Ascending aorta (tissue), 2 donors: ENCODE measurements around the gene HECTD4. TPM values are rescaled to one million over a fixed set of nuclear protein-coding genes. Genes with fewer than 3 reads are reported as not detected.

Experiments
- DNase-seq, 2 donors: peaks; one replicate each; pipeline ENCODE4 v3.0.0-alpha.2; 2019; ENCODE audit warnings: low spot score in 2 of 2
- H3K27ac ChIP-seq, 2 donors: fragments of 200-600 bp; sonication (generic); one replicate each; pipeline ENCODE4 v1.5.1; 2016 to 2017; ENCODE audit warnings: mild to moderate bottlenecking in 1 of 2
- H3K27me3 ChIP-seq: fragments of 200-600 bp; sonication (generic); one replicate; pipeline ENCODE4 v1.5.1; 2017
- H3K36me3 ChIP-seq, 2 donors: fragments of 200-600 bp; sonication (generic); one replicate each; pipeline ENCODE4 v1.5.1; 2016
- H3K4me1 ChIP-seq, 2 donors: fragments of 200-600 bp; sonication (generic); one replicate each; pipeline ENCODE4 v1.5.1; 2016 to 2017; ENCODE audit warnings: mild to moderate bottlenecking in 1 of 2
- H3K4me3 ChIP-seq, 2 donors: fragments of 200-600 bp; sonication (generic); one replicate each; pipeline ENCODE4 v1.5.1; 2016 to 2017; ENCODE audit warnings: mild to moderate bottlenecking in 1 of 2
- H3K9me3 ChIP-seq, 2 donors: fragments of 200-600 bp; sonication (generic); one replicate each; pipeline ENCODE4 v1.5.1; 2016
- intact Hi-C: fragments of 100-400 bp; cut with DNase I; formaldehyde crosslinking; loops from one replicate; pipeline ENCODE4 v1.15.1; 2023
- total RNA-seq: library from RNA; depleted of rRNA; stranded (reverse); fragments of >200 nt; gene quantifications from one replicate; pipeline ENCODE4 v1.1.0, GENCODE V29; 2016
- TF ChIP-seq, protein P1 (sequence below), 3 experiments: fragments of 200-600 bp in 2 of 3; fragments of 450-650 bp in 1 of 3; sonication (generic) in 2 of 3; IDR thresholded peaks; one replicate each; pipeline ENCODE4 v1.5.1; 2016 to 2019; ENCODE audit warnings: antibody characterized with exemption in 3 of 3, mild to moderate bottlenecking in 1 of 3, moderate library complexity in 1 of 3

The HECTD4 gene
- total RNA-seq, 1 donor from 2014 or later: 23.7 TPM

DNA sequence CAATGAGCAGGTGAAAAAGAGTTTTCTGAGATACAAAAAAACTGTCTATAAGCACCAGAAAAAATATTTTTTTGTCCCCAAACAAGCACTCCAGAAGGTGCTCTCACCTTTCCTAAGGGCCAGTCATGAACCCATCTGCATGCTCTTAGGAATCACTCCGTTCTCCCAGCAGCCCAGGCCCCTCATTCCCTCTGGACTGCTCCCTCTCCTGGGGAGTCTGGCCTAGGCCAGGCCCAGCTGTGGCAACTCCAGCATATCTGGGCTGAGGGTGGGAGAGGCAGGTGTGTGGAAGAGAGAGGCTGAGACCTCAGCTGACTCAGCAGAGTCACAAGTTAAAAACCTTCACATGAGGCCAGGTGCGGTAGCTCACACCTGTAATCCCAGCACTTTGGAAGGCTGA lies 202.3 kb downstream of the HECTD4 start:
- Histone ChIP-seq H3K27ac (no peak overlapping the region), H3K27me3 (no peaks in the 10 kb centered on the region), H3K4me3 (no peak overlapping the region), H3K9me3 (no peaks in the 10 kb centered on the region), H3K4me1 (no peaks in the 10 kb centered on the region), H3K36me3 (peaks cover 64 to 87% of the 10 kb centered on the region in 2 donors)
- TF ChIP-seq, protein P1, sequence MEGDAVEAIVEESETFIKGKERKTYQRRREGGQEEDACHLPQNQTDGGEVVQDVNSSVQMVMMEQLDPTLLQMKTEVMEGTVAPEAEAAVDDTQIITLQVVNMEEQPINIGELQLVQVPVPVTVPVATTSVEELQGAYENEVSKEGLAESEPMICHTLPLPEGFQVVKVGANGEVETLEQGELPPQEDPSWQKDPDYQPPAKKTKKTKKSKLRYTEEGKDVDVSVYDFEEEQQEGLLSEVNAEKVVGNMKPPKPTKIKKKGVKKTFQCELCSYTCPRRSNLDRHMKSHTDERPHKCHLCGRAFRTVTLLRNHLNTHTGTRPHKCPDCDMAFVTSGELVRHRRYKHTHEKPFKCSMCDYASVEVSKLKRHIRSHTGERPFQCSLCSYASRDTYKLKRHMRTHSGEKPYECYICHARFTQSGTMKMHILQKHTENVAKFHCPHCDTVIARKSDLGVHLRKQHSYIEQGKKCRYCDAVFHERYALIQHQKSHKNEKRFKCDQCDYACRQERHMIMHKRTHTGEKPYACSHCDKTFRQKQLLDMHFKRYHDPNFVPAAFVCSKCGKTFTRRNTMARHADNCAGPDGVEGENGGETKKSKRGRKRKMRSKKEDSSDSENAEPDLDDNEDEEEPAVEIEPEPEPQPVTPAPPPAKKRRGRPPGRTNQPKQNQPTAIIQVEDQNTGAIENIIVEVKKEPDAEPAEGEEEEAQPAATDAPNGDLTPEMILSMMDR (IDR thresholded peaks at IDR 0.05): no peak
- intact Hi-C loops: no loop called here
- DNase-seq: no peak

DNA sequence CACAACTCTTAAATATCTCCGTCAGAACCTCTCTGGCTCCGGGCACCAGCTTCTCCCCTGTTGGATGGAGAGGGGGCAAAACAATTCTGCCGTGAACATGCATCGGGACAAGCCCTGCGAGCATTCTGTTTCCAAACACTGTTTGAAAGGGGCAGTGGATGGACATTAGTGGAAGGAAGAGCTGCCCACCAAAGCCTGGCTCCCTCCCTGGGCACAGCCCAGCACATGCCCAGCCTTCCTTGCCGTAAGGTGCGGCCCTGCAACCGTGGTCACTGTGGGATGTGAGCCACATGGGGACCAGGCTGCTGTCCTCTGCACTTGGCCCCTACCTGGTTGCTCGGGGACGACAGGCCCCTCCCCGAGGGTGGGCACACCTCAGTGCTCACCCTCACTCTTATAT lies 202.9 kb downstream of the HECTD4 start:
- H3K4me1 ChIP-seq: no peaks in the 10 kb centered on the region
- H3K36me3 ChIP-seq: peaks cover 63 to 87% of the 10 kb centered on the region in 2 donors
- no peak overlapping the region for H3K27ac ChIP-seq
- TF ChIP-seq, protein P1 (IDR thresholded peaks at IDR 0.05): no peak
- DNase-seq: peak in 1 of 2 donors; percentile 34
- no peaks in the 10 kb centered on the region for H3K27me3 ChIP-seq
- no peaks in the 10 kb centered on the region for H3K9me3 ChIP-seq
- no peak overlapping the region for H3K4me3 ChIP-seq
- intact Hi-C loops: no loop called here

DNA sequence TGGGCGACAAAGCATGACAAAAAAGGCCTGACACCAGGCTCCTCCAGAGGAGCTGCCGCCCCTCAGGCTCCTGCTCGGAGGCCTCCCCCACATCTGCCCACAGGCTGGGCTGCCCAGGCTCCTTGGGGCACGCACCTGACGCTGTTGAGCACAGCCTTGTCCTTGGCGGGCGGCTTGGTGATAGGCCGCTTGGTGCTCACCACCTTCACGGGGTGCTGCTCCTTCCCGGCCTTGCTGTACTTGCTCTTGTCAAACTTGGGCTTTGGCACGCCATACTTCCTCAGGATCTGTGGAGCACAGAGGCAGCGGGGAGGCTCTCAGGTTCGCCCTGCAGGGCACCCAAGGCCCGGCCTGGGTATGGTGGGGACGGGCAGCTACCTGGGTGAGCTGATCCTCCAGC lies 203.4 kb downstream of the HECTD4 start:
- peaks cover 63 to 86% of the 10 kb centered on the region in 2 donors for H3K36me3 ChIP-seq
- H3K9me3 ChIP-seq: no peaks in the 10 kb centered on the region
- no peaks in the 10 kb centered on the region for H3K4me1 ChIP-seq
- no peak for DNase-seq
- no peaks in the 10 kb centered on the region for H3K27me3 ChIP-seq
- H3K4me3 ChIP-seq: no peak overlapping the region
- intact Hi-C loops: no loop called here
- TF ChIP-seq, protein P1 (IDR thresholded peaks at IDR 0.05): no peak
- no peak overlapping the region for H3K27ac ChIP-seq

DNA sequence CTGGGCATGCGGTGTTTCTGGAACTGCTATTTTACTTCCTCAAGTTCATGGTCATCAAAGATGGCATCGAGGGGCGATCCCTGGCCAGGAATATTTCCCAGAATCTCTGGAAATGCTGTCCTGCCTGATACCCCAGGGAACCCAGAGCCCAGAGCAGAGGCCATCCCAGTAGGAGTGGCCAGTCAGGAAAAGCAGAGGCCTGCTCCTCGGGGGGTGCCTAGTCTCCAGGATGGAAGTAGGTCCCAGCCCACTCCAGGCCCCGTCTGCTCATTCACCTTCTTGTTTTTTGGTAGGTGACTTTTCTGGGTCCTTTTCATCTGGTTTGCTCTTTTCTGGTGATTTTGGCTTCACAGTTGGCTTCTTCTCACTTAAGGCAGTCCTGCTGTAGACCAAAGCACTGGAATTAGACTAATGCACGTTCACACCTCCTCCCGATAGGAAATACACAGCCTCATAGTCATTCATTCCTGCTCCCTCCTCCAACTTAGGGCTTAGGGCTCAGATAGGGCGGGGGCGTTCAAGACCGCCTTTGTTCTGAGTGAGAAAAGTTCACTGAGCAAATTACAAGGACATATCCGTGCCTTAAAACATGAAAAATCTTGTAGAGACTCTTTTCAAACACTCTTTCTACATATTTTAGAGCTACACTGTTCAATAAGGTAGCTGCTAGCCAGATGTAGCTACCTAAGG lies 205.8 kb downstream of the HECTD4 start:
- TF ChIP-seq, protein P1 (IDR thresholded peaks at IDR 0.05): no peak
- no peaks in the 10 kb centered on the region for H3K9me3 ChIP-seq
- H3K36me3 ChIP-seq: peaks cover 72 to 90% of the 10 kb centered on the region in 2 donors
- intact Hi-C loops: no loop called here
- no peaks in the 10 kb centered on the region for H3K27me3 ChIP-seq
- no peaks in the 10 kb centered on the region for H3K4me1 ChIP-seq
- H3K27ac ChIP-seq: no peak overlapping the region
- H3K4me3 ChIP-seq: no peak overlapping the region
- no peak for DNase-seq

DNA sequence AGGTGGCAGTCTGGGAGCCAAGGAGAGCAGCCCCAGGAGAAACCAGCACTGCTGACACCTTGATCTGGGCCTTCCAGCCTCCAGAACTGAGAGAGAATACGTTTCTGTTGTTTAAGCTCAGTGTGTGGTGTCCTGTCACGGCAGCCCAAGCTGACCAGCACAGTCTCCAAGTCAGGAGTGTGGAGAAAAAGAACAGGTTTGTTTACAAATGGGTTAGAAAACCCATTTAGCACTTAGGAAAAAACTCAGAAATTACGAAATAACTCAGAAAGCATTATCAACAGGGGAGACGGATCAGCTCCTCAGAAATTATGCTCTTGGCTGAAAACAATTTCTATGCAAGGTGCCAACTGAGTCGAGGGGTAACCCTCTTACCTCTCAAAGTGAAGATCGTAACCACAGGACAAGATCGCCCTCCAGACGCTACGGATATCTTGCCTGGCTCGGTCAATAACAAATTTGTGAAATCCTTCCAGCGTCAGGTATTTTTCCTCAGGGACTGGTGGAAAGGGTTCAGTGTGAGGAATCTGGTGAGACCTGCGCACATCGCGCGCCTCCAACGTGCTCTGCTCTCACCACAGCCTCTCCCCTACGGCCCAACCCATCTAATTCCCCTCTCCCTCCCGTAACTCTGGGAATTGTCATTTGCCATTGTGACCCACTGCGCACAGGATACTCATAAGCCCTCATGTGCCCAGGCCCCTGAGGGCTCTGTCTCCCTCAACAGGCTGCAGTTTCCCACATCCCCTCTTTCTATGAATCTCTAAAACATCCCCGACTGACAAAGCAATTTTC lies 206.7 kb downstream of the HECTD4 start:
- H3K4me1 ChIP-seq: no peaks in the 10 kb centered on the region
- no peaks in the 10 kb centered on the region for H3K27me3 ChIP-seq
- TF ChIP-seq, protein P1 (IDR thresholded peaks at IDR 0.05): no peak
- intact Hi-C loops: no loop called here
- H3K4me3 ChIP-seq: no peak overlapping the region
- no peaks in the 10 kb centered on the region for H3K9me3 ChIP-seq
- H3K27ac ChIP-seq: no peak overlapping the region
- H3K36me3 ChIP-seq: peaks cover 76 to 90% of the 10 kb centered on the region in 2 donors
- DNase-seq: no peak
